Gastroesophageal sphincter (tissue), 4 donors: Measurements from ENCODE around the gene BASP1. TPM values are rescaled to one million over a fixed set of nuclear protein-coding genes. Genes with fewer than 3 reads are reported as not detected.

Source experiments
- ATAC-seq: fragments of 150-250 bp; one replicate; pipeline ENCODE4 v1.9.1; 2016; ENCODE audit warnings: mild to moderate bottlenecking, moderate library complexity
- H3K27ac ChIP-seq, 4 donors: fragments of 200-600 bp; sonication (generic) in 3 of 4; 1 replicate in 3 of 4; 2 replicates in 1 of 4; pipeline ENCODE4 v1.5.1; 2016 to 2019
- H3K27me3 ChIP-seq: fragments of 200-600 bp; sonication (generic); one replicate; pipeline ENCODE4 v1.5.1; 2019
- H3K36me3 ChIP-seq, 2 donors: fragments of 200-600 bp; sonication (generic); one replicate each; pipeline ENCODE4 v1.5.1; 2019; ENCODE audit warnings: control low read depth in 1 of 2
- H3K4me1 ChIP-seq, 3 donors: fragments of 200-600 bp; sonication (generic); 1 replicate in 2 of 3; 2 replicates in 1 of 3; pipeline ENCODE4 v1.5.1; 2016 to 2019; ENCODE audit warnings: control low read depth in 2 of 3
- H3K4me3 ChIP-seq, 2 donors: fragments of 200-600 bp; sonication (generic); one replicate each; pipeline ENCODE4 v1.5.1; 2019; ENCODE audit warnings: mild to moderate bottlenecking in 1 of 2, moderate library complexity in 1 of 2
- H3K9me3 ChIP-seq, 3 donors: fragments of 200-600 bp; sonication (generic); one replicate each; pipeline ENCODE4 v1.5.1; 2017 to 2019; ENCODE audit warnings: control low read depth in 2 of 3
- CTCF ChIP-seq, 4 experiments: fragments of 200-600 bp in 2 of 4; fragments of 450-650 bp in 2 of 4; sonication (generic) in 1 of 4; IDR thresholded peaks; one replicate each; pipeline ENCODE4 v1.5.1; 2017 to 2019; ENCODE audit warnings: antibody characterized with exemption in 4 of 4, mild to moderate bottlenecking in 2 of 4, moderate library complexity in 2 of 4
- EP300 ChIP-seq: sonication (generic); formaldehyde crosslinking; IDR thresholded peaks from one replicate; pipeline ENCODE4 v1.6.1; 2017; ENCODE audit warnings: antibody characterized with exemption, mild to moderate bottlenecking
- POLR2A ChIP-seq, 2 donors: fragments of 450-650 bp; IDR thresholded peaks; one replicate each; pipeline ENCODE4 v1.6.1; 2017; ENCODE audit warnings: antibody characterized with exemption in 2 of 2, mild to moderate bottlenecking in 2 of 2, moderate library complexity in 1 of 2
- POLR2AphosphoS5 ChIP-seq: sonication (generic); formaldehyde crosslinking; IDR thresholded peaks from one replicate; pipeline ENCODE4 v1.6.1; 2017; ENCODE audit warnings: antibody characterized with exemption
- WGBS, 2 donors: methylation state at CpG; one replicate each; pipeline ENCODE4 v1.1.5; 2018; ENCODE audit warnings: low coverage in 1 of 2; 5-methylcytosine and 5-hydroxymethylcytosine counted together
- total RNA-seq, 4 donors: library from RNA; depleted of rRNA; stranded (reverse); fragments of >200 nt; gene quantifications; one replicate each; pipeline ENCODE4 v1.1.0, GENCODE V29; 2016

Gene BASP1
- total RNA-seq, 4 donors from 2014 or later, result 0.31 to 12.9 (median 5.5) TPM

GRCh38 chr5:17295671-17296070 is 78.2 kb downstream of the BASP1 start:
- H3K4me1 ChIP-seq, result no peaks in the 10 kb centered on the region
- H3K9me3 ChIP-seq, result no peaks in the 10 kb centered on the region
- no peak overlapping the region for H3K4me3 ChIP-seq
- H3K27me3 ChIP-seq, result peaks cover 9% of the 10 kb centered on the region
- WGBS, 2 donors, result 86% methylated on average over 3 of the region's 3 CpGs; no CpG with 5 or more reads in 1 of the 2 donors
- no peaks in the 10 kb centered on the region for H3K36me3 ChIP-seq
- TF ChIP-seq POLR2AphosphoS5, result no peak
- TF ChIP-seq CTCF (IDR thresholded peaks at IDR 0.05), result no peak
- no peak for TF ChIP-seq POLR2A (IDR thresholded peaks at IDR 0.05)
- TF ChIP-seq EP300, result no peak
- H3K27ac ChIP-seq, result no peak overlapping the region
- no peak for ATAC-seq

- ATAC-seq, result no peak
- H3K27ac ChIP-seq, result no peak overlapping the region
- 100% methylated on average over 1 of the region's 3 CpGs for WGBS, 2 donors
These were observed 84.7 kb downstream of the BASP1 start for GRCh38 chr5:17302106-17302505.

GRCh38 chr5:17302604-17303003 is 85.2 kb downstream of the BASP1 start:
- no peak for ATAC-seq

More at GRCh38 chr5:17302106-17302505, 84.7 kb downstream of the BASP1 start:
- Histone ChIP-seq H3K36me3 (no peaks in the 10 kb centered on the region), H3K27me3 (peaks cover 15% of the 10 kb centered on the region), H3K9me3 (no peaks in the 10 kb centered on the region), H3K4me3 (no peak overlapping the region), H3K4me1 (no peaks in the 10 kb centered on the region)
- TF ChIP-seq CTCF (IDR thresholded peaks at IDR 0.05) (no peak), EP300 (no peak), POLR2AphosphoS5 (no peak), POLR2A (IDR thresholded peaks at IDR 0.05) (no peak)

GRCh38 chr5:17304282-17304681 is 86.9 kb downstream of the BASP1 start:
- Histone ChIP-seq H3K4me3 (no peak overlapping the region), H3K36me3 (no peaks in the 10 kb centered on the region), H3K27me3 (peaks cover 6% of the 10 kb centered on the region), H3K9me3 (no peaks in the 10 kb centered on the region), H3K4me1 (no peaks in the 10 kb centered on the region), H3K27ac (no peak overlapping the region)
- no peak for ATAC-seq
- no peak for TF ChIP-seq POLR2AphosphoS5
- TF ChIP-seq CTCF (IDR thresholded peaks at IDR 0.05), result no peak
- no peak for TF ChIP-seq POLR2A (IDR thresholded peaks at IDR 0.05)
- no peak for TF ChIP-seq EP300
- WGBS, 2 donors, result 49 to 73% methylated on average over 4 of the region's 4 CpGs

More at GRCh38 chr5:17302604-17303003, 85.2 kb downstream of the BASP1 start:
- TF ChIP-seq CTCF (IDR thresholded peaks at IDR 0.05), result no peak
- no peak for TF ChIP-seq POLR2A (IDR thresholded peaks at IDR 0.05)
- H3K27me3 ChIP-seq, result peaks cover 13% of the 10 kb centered on the region
- no peaks in the 10 kb centered on the region for H3K4me1 ChIP-seq
- 10 to 23% methylated on average over 4 of the region's 4 CpGs for WGBS, 2 donors
- no peaks in the 10 kb centered on the region for H3K36me3 ChIP-seq
- no peaks in the 10 kb centered on the region for H3K9me3 ChIP-seq
- no peak overlapping the region for H3K27ac ChIP-seq
- H3K4me3 ChIP-seq, result no peak overlapping the region

GRCh38 chr5:17305017-17305416 is 87.6 kb downstream of the BASP1 start:
- H3K27me3 ChIP-seq, result peaks cover 6% of the 10 kb centered on the region
- no peaks in the 10 kb centered on the region for H3K9me3 ChIP-seq
- no peak for ATAC-seq
- no peaks in the 10 kb centered on the region for H3K36me3 ChIP-seq
- WGBS, 2 donors, result 11 to 27% methylated on average over 5 of the region's 5 CpGs
- no peak overlapping the region for H3K4me3 ChIP-seq
- H3K27ac ChIP-seq, result no peak overlapping the region
- no peak for TF ChIP-seq POLR2A (IDR thresholded peaks at IDR 0.05)
- no peak for TF ChIP-seq EP300
- TF ChIP-seq CTCF (IDR thresholded peaks at IDR 0.05), result no peak
- no peak for TF ChIP-seq POLR2AphosphoS5
- H3K4me1 ChIP-seq, result no peaks in the 10 kb centered on the region
